Esophagus squamous epithelium (tissue), 5 donors: ENCODE data around the gene TMEM30B. TPM values are rescaled to one million over a fixed set of nuclear protein-coding genes. Genes with fewer than 3 reads are reported as not detected.

Source experiments
- DNase-seq: peaks from one replicate; lab custom pipeline; 2025; lab: John Stamatoyannopoulos, UW
- H3K27ac ChIP-seq, 4 donors: fragments of 200-600 bp; sonication (generic); one replicate each; pipeline ENCODE4 v1.5.1; 2016 to 2019; ENCODE audit warnings: mild to moderate bottlenecking in 1 of 4
- H3K27me3 ChIP-seq, 4 donors: fragments of 200-600 bp; sonication (generic); 1 replicate in 3 of 4; 2 replicates in 1 of 4; pipeline versions ENCODE4 v1.5.1 to v1.6.0; 2017 to 2021; ENCODE audit warnings: antibody characterized with exemption in 1 of 4
- H3K36me3 ChIP-seq, 3 donors: fragments of 200-600 bp; sonication (generic); one replicate each; pipeline ENCODE4 v1.5.1; 2016 to 2019
- H3K4me1 ChIP-seq, 3 donors: fragments of 200-600 bp; sonication (generic); one replicate each; pipeline ENCODE4 v1.5.1; 2017 to 2019
- H3K4me3 ChIP-seq, 4 donors: fragments of 200-600 bp; sonication (generic); 1 replicate in 3 of 4; 2 replicates in 1 of 4; pipeline ENCODE4 v1.5.1; 2016 to 2019; ENCODE audit warnings: mild to moderate bottlenecking in 2 of 4, moderate library complexity in 1 of 4
- H3K9me3 ChIP-seq, 3 donors: fragments of 200-600 bp; sonication (generic); one replicate each; pipeline ENCODE4 v1.5.1; 2016 to 2019
- CTCF ChIP-seq, 6 experiments: fragments of 450-650 bp in 4 of 6; fragments of 200-600 bp in 2 of 6; sonication (generic) in 2 of 6; IDR thresholded peaks; one replicate each; pipeline ENCODE4 v1.5.1; 2016 to 2019; ENCODE audit warnings: antibody characterized with exemption in 6 of 6, mild to moderate bottlenecking in 4 of 6, moderate library complexity in 4 of 6
- POLR2A ChIP-seq, 4 donors: fragments of 450-650 bp; IDR thresholded peaks; one replicate each; pipeline ENCODE4 v1.6.1; 2017; ENCODE audit warnings: antibody characterized with exemption in 4 of 4, mild to moderate bottlenecking in 4 of 4, moderate library complexity in 3 of 4
- WGBS, 2 donors: methylation state at CpG; one replicate each; pipeline ENCODE4 v1.1.5; 2018; 5-methylcytosine and 5-hydroxymethylcytosine counted together
- intact Hi-C: fragments of 100-400 bp; cut with DNase I; formaldehyde crosslinking; loops from one replicate; pipeline ENCODE4 v1.15.0; 2022
- total RNA-seq, 4 donors: library from RNA; depleted of rRNA; stranded (reverse); fragments of >200 nt; gene quantifications; one replicate each; pipeline ENCODE4 v1.1.0, GENCODE V29; 2016
- donor health status: DM: yes; HTN: yes; CAD: no.

Gene TMEM30B
- total RNA-seq, 4 donors from 2014 or later, result 18.5 to 35.9 (median 26.3) TPM

GRCh38 chr14:61264651-61265050 lies 16.5 kb downstream of the TMEM30B start:
- Histone ChIP-seq H3K4me1 (peaks cover 0 to 5% (median 0%) of the 10 kb centered on the region in 3 donors), H3K4me3 (no peak overlapping the region), H3K27ac (no peak overlapping the region), H3K27me3 (peaks cover 0 to 40% (median 0%) of the 10 kb centered on the region in 4 donors), H3K36me3 (no peaks in the 10 kb centered on the region), H3K9me3 (no peaks in the 10 kb centered on the region)
- TF ChIP-seq CTCF (IDR thresholded peaks at IDR 0.05) (no peak), POLR2A (IDR thresholded peaks at IDR 0.05) (no peak)
- WGBS, 2 donors, result 50 to 52% methylated on average over 4 of the region's 4 CpGs
- no peak for DNase-seq
- intact Hi-C loops, result no loop called here

GRCh38 chr14:61264010-61264571 lies 17.0 kb downstream of the TMEM30B start:
- intact Hi-C loops, result no loop called here
- no peaks in the 10 kb centered on the region for H3K4me1 ChIP-seq
- no peaks in the 10 kb centered on the region for H3K36me3 ChIP-seq
- no peak for DNase-seq
- WGBS, 2 donors, result 76 to 77% methylated on average over 4 of the region's 4 CpGs
- H3K27ac ChIP-seq, result no peak overlapping the region
- H3K27me3 ChIP-seq, result peaks cover 0 to 40% (median 0%) of the 10 kb centered on the region in 4 donors
- TF ChIP-seq POLR2A (IDR thresholded peaks at IDR 0.05) (no peak), CTCF (IDR thresholded peaks at IDR 0.05) (no peak)
- no peaks in the 10 kb centered on the region for H3K9me3 ChIP-seq
- H3K4me3 ChIP-seq, result no peak overlapping the region

GRCh38 chr14:61262082-61262481 lies 19.1 kb downstream of the TMEM30B start:
- Histone ChIP-seq H3K27ac (no peak overlapping the region), H3K27me3 (peaks cover 0 to 21% (median 0%) of the 10 kb centered on the region in 4 donors), H3K4me1 (no peaks in the 10 kb centered on the region), H3K4me3 (no peak overlapping the region), H3K36me3 (no peaks in the 10 kb centered on the region), H3K9me3 (no peaks in the 10 kb centered on the region)
- TF ChIP-seq POLR2A (IDR thresholded peaks at IDR 0.05), result no peak
- TF ChIP-seq CTCF (IDR thresholded peaks at IDR 0.05), result no peak
- 74 to 81% methylated on average over 4 of the region's 4 CpGs for WGBS, 2 donors
- DNase-seq, result no peak
- intact Hi-C loops, result no loop called here

DNA sequence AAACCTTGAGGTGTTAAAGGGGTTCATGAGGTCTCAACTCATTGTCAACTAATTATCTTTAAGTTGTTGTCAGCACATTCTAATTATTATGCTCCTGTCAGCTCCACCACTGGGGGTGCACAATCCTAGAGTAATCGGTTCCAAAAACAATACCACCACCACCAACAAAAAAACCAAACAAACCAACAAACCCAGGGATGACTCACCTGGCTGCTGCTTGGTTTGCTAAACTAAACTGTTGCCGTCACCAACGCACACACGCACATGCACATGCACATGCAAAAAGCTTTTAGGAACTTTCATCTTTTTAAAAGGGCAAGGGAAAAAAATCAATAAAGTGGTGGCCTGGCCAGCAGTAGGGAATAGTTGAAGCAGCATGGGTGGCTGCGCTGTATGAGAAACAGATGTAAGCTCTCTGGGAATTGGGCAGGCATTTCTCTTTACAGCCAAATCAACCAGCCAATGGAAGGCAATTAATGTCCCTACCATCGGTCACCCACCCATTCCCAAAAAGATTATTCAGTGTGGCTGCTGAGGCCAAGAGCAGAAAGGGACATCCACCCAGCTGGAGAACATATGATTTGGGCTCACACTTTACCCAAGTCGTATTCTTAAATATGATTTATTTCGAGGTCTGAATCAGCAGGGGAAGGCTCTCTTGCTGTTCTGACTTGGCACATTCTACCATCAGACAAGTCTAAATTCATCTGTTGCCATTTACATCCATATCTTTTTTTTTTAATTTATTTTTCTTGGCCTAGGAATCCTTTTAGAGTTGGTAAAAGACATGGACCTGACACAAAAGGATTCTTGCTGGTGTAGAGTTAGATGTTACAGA lies 20.0 kb downstream of the TMEM30B start:
- Histone ChIP-seq H3K36me3 (no peaks in the 10 kb centered on the region), H3K27me3 (peaks cover 0 to 12% (median 0%) of the 10 kb centered on the region in 4 donors), H3K9me3 (no peaks in the 10 kb centered on the region), H3K27ac (no peak overlapping the region), H3K4me3 (no peak overlapping the region), H3K4me1 (no peaks in the 10 kb centered on the region)
- TF ChIP-seq POLR2A (IDR thresholded peaks at IDR 0.05), result no peak
- 52 to 63% methylated on average over 8 of the region's 8 CpGs for whole genome bisulfite sequencing, 2 donors
- intact Hi-C loops, result no loop called here
- DNase-seq, result no peak

DNA sequence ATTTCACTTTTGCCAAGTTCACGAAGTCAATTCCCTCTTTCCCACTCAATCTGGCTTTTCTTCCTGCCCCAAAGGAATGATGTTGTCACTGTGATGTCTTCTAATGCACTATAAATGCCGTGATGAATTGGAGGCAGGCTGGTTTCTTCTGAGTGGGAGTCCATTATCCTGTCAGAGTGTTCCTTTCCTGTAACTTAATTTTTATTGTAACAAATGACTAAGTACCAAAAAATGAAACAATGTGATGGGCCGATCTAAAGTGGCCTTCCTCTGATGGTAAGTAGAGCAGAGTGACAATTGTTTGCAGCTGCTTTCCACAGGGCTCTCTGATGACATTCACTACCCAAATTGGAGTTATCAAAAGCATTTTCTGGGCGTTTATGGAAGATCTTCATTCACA lies 22.2 kb downstream of the TMEM30B start:
- TF ChIP-seq POLR2A (IDR thresholded peaks at IDR 0.05) (no peak), CTCF (IDR thresholded peaks at IDR 0.05) (no peak)
- Histone ChIP-seq H3K4me3 (no peak overlapping the region), H3K36me3 (no peaks in the 10 kb centered on the region), H3K27ac (no peak overlapping the region), H3K9me3 (no peaks in the 10 kb centered on the region), H3K4me1 (no peaks in the 10 kb centered on the region), H3K27me3 (no peaks in the 10 kb centered on the region)
- intact Hi-C loops, result no loop called here
- WGBS, 2 donors, result 43 to 46% methylated on average over 4 of the region's 4 CpGs
- DNase-seq, result no peak
